Natural killer cell (primary cell): Measurements from ENCODE around the gene UBR4. TPM values are rescaled to one million over a fixed set of nuclear protein-coding genes. Genes with fewer than 3 reads are reported as not detected.
"Not testable (repeated sequence)": the region's sequence is repeated elsewhere in the genome, so short reads cannot be mapped to it uniquely, and the experiment has no call there.

Source experiments
- ATAC-seq, 3 donors: fragments of 150-1000 bp in 2 of 3; fragments of 200-7000 bp in 1 of 3; cut with Tn5 transposase; 1 replicate in 1 of 3; 2 replicates in 2 of 3; pipeline ENCODE4 v1.10.0; 2021; ENCODE audit warnings: mild to moderate bottlenecking in 2 of 3, moderate library complexity in 2 of 3
- DNase-seq, 2 donors: peaks; one replicate each; pipeline versions ENCODE4 v3.0.0 to v3.0.0-alpha.2; 2013 to 2021; ENCODE audit warnings: mixed read lengths in 1 of 2
- H3K27ac ChIP-seq: one replicate; pipeline ENCODE4 v1.5.1; 2013; ENCODE audit warnings: mild to moderate bottlenecking, low read length
- H3K27me3 ChIP-seq: one replicate; pipeline ENCODE4 v1.6.1; 2013; ENCODE audit warnings: low read length; ENCODE audit not compliant: control insufficient read depth, insufficient read depth
- H3K36me3 ChIP-seq: one replicate; pipeline ENCODE4 v1.6.1; 2013; ENCODE audit warnings: low read length; ENCODE audit not compliant: control insufficient read depth, insufficient read depth
- H3K4me1 ChIP-seq: one replicate; pipeline ENCODE4 v1.6.1; 2013; ENCODE audit warnings: low read length; ENCODE audit not compliant: control insufficient read depth, insufficient read depth
- H3K4me3 ChIP-seq: one replicate; pipeline ENCODE4 v1.5.1; 2013; ENCODE audit warnings: low read length
- H3K9me3 ChIP-seq: one replicate; pipeline ENCODE4 v1.6.1; 2013; ENCODE audit warnings: low read length; ENCODE audit not compliant: control insufficient read depth, insufficient read depth
- H3K27ac Mint-ChIP-seq, 2 donors: one replicate each; pipeline ENCODE4 v1.8.0; 2022; ENCODE audit warnings: mild to moderate bottlenecking in 2 of 2, mixed read lengths in 2 of 2, moderate library complexity in 1 of 2
- H3K27me3 Mint-ChIP-seq, 2 donors: one replicate each; pipeline ENCODE4 v1.8.0; 2022; ENCODE audit warnings: low read depth in 2 of 2, mixed read lengths in 2 of 2
- H3K36me3 Mint-ChIP-seq: one replicate; pipeline ENCODE4 v1.8.0; 2022; ENCODE audit warnings: mixed read lengths
- H3K4me1 Mint-ChIP-seq, 2 donors: one replicate each; pipeline ENCODE4 v1.8.0; 2022; ENCODE audit warnings: mixed read lengths in 2 of 2
- H3K4me3 Mint-ChIP-seq: one replicate; pipeline ENCODE4 v1.8.0; 2022; ENCODE audit warnings: mild to moderate bottlenecking, moderate library complexity, mixed read lengths
- H3K9me3 Mint-ChIP-seq, 2 donors: one replicate each; pipeline ENCODE4 v1.8.0; 2022; ENCODE audit warnings: mixed read lengths in 2 of 2
- WGBS: methylation state at CpG from one replicate; pipeline ENCODE4 v1.1.7; 2013; ENCODE audit warnings: missing lambda C conversion rate; ENCODE audit not compliant: insufficient coverage; 5-methylcytosine and 5-hydroxymethylcytosine counted together
- intact Hi-C: fragments of 100-400 bp; cut with micrococcal nuclease; formaldehyde crosslinking; loops from one replicate; pipeline ENCODE4 v1.14.2; 2022
- total RNA-seq, 4 donors: library from RNA; stranded (reverse); fragments of 120-200 nt in 1 of 4; gene quantifications; one replicate each; pipeline versions ENCODE4 v1.2.3 to v1.2.4, GENCODE V29; 2013 to 2022
- TF ChIP-seq, protein P1 (sequence below): fragments of 200-600 bp; IDR thresholded peaks from one replicate; pipeline ENCODE4 v1.8.0; 2022; ENCODE audit warnings: antibody characterized with exemption

The UBR4 gene
- total RNA-seq, 3 donors from 2014 or later (not counting 1 experiment from before 2014, with no cell fraction given): 139 to 178 (median 158) TPM

DNA sequence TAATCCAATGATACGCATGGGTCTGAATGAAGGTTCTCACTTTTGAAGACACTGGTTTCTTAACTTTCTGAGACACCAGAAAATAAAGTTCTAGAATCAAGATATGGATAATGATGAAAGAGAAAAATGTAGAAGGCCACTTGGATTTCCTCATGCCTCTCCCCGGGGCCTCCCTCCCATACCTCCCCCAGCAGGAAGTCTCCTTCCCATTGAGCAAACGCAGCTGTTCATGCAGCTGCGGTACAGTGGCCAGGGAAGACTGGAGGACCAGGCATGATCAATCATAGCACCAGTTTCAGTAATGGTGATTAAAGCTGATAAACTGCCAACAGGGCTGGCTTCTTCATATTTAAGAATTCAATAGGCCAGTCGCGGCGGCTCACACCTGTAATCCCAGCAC, 10.9 kb upstream of the UBR4 start:
- no peak overlapping the region for H3K4me3 Mint-ChIP-seq
- Histone ChIP-seq H3K36me3 (peaks cover 71% of the 10 kb centered on the region), H3K4me1 (no peaks in the 10 kb centered on the region), H3K9me3 (no peaks in the 10 kb centered on the region), H3K4me3 (no peak overlapping the region), H3K27ac (no peak overlapping the region), H3K27me3 (no peaks in the 10 kb centered on the region)
- H3K9me3 Mint-ChIP-seq: no peaks in the 10 kb centered on the region
- ATAC-seq (no peak), DNase-seq (no peak)
- H3K4me1 Mint-ChIP-seq: peaks cover 0 to 6% of the 10 kb centered on the region in 2 donors
- TF ChIP-seq, protein P1, sequence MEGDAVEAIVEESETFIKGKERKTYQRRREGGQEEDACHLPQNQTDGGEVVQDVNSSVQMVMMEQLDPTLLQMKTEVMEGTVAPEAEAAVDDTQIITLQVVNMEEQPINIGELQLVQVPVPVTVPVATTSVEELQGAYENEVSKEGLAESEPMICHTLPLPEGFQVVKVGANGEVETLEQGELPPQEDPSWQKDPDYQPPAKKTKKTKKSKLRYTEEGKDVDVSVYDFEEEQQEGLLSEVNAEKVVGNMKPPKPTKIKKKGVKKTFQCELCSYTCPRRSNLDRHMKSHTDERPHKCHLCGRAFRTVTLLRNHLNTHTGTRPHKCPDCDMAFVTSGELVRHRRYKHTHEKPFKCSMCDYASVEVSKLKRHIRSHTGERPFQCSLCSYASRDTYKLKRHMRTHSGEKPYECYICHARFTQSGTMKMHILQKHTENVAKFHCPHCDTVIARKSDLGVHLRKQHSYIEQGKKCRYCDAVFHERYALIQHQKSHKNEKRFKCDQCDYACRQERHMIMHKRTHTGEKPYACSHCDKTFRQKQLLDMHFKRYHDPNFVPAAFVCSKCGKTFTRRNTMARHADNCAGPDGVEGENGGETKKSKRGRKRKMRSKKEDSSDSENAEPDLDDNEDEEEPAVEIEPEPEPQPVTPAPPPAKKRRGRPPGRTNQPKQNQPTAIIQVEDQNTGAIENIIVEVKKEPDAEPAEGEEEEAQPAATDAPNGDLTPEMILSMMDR: no peak
- intact Hi-C loops: no loop called here
- H3K27me3 Mint-ChIP-seq: no peaks in the 10 kb centered on the region
- 78% methylated on average over 6 of the region's 7 CpGs for WGBS
- H3K36me3 Mint-ChIP-seq: peaks cover 33% of the 10 kb centered on the region
- no peak overlapping the region for H3K27ac Mint-ChIP-seq

DNA sequence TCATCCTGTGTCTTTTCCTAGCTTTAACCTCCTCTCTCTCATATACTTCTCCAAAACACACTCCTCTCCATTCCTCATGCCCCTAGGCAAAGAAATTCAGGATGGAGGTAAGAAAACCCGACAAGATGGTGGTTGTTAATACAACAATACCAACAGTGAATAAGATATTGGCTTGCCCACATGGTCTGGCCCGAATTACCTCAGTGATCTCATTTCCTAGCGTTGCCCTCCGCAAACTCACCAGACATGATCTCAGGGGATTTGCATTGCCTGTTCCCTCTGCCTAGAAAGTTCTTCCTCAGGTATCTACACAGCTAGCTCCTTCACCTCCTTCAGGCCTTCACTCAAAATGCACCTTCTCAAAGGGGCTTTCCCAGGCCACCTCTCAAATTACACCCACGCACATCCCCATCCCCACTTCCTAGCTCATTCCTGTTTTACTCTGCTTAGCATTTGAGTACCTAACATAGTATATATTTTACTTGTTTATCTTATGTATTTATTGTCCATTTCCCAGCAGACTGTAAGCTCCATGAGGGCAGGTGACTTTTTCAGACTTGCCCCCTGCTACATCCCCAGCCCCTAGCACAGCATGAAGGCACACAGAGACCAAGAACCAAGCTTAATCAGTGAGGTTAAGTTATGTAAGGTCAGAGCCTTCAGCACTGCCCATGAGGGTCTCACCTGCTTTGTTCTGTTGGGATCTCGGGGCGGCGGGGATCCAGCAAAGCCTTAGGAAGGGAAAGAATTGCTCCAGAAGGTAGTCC, 10.2 kb upstream of the UBR4 start:
- no peaks in the 10 kb centered on the region for H3K9me3 Mint-ChIP-seq
- Histone ChIP-seq H3K27me3 (no peaks in the 10 kb centered on the region), H3K27ac (no peak overlapping the region), H3K4me3 (no peak overlapping the region), H3K9me3 (no peaks in the 10 kb centered on the region), H3K4me1 (no peaks in the 10 kb centered on the region), H3K36me3 (peaks cover 67% of the 10 kb centered on the region)
- peaks cover 0 to 6% of the 10 kb centered on the region in 2 donors for H3K4me1 Mint-ChIP-seq
- intact Hi-C loops: no loop called here
- ATAC-seq: no peak
- peak overlapping the region; percentile 29 to 45 for H3K27ac Mint-ChIP-seq
- no peaks in the 10 kb centered on the region for H3K27me3 Mint-ChIP-seq
- TF ChIP-seq, protein P1: no peak
- no peak overlapping the region for H3K4me3 Mint-ChIP-seq
- H3K36me3 Mint-ChIP-seq: peaks cover 33% of the 10 kb centered on the region
- DNase-seq: peak in 1 of 2 donors; percentile 11
- 95% methylated on average over 8 of the region's 8 CpGs for WGBS

DNA sequence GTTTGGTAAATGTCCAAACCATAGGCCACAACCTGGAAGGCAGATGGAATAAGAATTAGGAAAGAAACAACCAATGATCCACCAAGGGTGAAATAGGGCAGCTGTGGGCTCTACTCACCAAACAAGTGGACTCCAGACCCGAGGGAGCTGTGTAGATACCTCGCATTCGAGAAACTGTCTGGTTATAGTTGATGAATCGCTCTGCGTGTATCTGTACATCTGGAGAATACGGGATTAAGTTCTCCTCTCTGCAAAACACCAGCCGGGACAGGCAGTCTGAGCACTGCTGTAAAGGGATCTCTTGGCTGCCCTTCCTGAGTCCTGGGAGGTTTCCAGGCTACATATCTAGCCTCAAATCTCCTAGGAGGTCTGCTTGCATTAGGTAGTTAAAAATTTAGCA, 9.4 kb upstream of the UBR4 start:
- WGBS: 99% methylated on average over 7 of the region's 7 CpGs
- H3K27ac ChIP-seq: no peak overlapping the region
- H3K4me3 Mint-ChIP-seq: no peak overlapping the region
- peaks cover 0 to 6% of the 10 kb centered on the region in 2 donors for H3K4me1 Mint-ChIP-seq
- DNase-seq (no peak), ATAC-seq (no peak)
- peak overlapping the region in 1 of 2 donors; percentile 29 for H3K27ac Mint-ChIP-seq
- TF ChIP-seq, protein P1: no peak
- no peaks in the 10 kb centered on the region for H3K27me3 Mint-ChIP-seq
- no peaks in the 10 kb centered on the region for H3K9me3 ChIP-seq
- peaks cover 64% of the 10 kb centered on the region for H3K36me3 ChIP-seq
- no peaks in the 10 kb centered on the region for H3K4me1 ChIP-seq
- no peak overlapping the region for H3K4me3 ChIP-seq
- H3K36me3 Mint-ChIP-seq: peaks cover 33% of the 10 kb centered on the region
- H3K27me3 ChIP-seq: no peaks in the 10 kb centered on the region
- H3K9me3 Mint-ChIP-seq: no peaks in the 10 kb centered on the region
- intact Hi-C loops: no loop called here

DNA sequence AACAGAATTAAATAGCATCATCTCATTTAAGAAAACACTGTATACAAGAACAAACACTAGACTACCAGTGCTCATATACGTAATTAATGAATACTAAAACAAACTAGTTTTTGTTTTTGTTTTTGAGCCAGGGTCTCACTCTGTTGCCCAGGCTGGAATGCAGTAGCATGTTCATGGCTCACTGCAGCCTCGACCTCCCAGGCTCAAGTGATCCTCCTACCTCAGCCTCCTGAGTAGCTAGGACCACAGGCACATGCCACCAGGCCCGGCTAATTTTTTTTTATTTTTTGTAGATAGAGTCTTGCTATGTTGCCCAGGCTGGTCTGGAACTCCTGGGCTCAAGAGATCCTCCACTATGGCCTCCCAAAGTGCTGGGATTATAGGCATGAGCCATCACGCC, 6.5 kb upstream of the UBR4 start:
- H3K27me3 Mint-ChIP-seq, ATAC-seq, H3K27ac Mint-ChIP-seq, DNase-seq, H3K9me3 ChIP-seq, H3K9me3 Mint-ChIP-seq, H3K4me3 Mint-ChIP-seq, intact Hi-C loops, H3K4me3 ChIP-seq, H3K4me1 ChIP-seq, H3K27me3 ChIP-seq, H3K27ac ChIP-seq: not testable (repeated sequence)
- 97% methylated on average over 4 of the region's 4 CpGs for WGBS
- H3K36me3 ChIP-seq: peaks cover 50% of the 10 kb centered on the region
- H3K36me3 Mint-ChIP-seq: peaks cover 21% of the 10 kb centered on the region
- H3K4me1 Mint-ChIP-seq: peaks cover 13 to 17% of the 10 kb centered on the region in 2 donors
